ENCODE data around the gene LRFN3. TPM values are rescaled to one million over a fixed set of nuclear protein-coding genes. Genes with fewer than 3 reads are reported as not detected.
A peak's percentile ranks its signal among the peaks of the same experiment; 100 is the strongest.
"Not testable (repeated sequence)": the region's sequence is repeated elsewhere in the genome, so short reads cannot be mapped to it uniquely, and the experiment has no call there.

Gene LRFN3
- total RNA-seq, 1 donor from 2014 or later: 2.9 TPM

DNA sequence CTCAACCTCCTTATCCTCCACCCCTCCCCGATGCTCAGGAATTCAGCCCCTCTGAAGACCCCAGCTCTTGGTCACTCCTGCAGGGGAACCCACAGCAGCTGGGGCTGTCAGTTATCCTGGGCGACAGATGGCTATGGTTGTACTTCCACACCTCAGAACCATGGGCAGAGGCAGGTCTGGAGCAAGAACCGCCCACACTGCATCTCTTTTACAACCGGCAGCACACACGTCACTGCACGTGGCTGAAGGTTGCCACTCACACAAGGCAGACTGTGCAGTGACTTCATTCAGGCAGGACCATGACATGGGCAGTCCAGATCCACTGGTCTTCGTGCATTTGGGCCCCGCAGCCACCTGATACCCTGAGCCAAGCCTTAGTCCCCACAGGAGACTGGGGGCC, 37.3 kb downstream of the LRFN3 start:
- no peak for DNase-seq (ENCODE audit: low spot score)

DNA sequence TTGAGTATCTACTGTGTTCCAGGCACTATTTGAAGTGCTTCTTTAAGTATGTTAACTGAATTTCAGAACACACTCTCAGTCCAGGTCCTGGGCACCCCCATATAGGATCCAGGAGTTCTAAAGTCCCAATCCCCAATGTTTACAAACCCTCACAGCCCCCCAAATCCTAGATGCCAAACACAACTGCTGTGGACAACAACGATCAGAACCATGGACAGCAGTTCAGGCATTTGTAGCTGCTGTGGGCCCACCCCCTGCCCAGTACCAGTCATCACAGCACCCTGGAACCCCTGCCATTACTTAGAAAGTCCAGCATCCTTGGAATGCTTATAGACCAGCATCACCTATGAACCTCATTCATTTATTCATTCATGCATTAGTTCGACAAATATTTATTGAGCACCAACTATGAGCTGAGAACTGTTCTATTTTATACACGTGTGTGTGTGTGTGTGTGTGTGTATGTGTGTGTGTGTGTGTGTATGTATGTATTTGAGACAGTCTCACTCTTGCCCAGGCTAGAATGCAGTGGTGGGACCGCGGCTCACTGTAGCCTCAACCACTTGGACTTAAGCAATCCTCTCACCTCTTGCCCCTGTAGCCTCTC, 39.5 kb downstream of the LRFN3 start:
- no peak for DNase-seq (ENCODE audit: low spot score)

DNA sequence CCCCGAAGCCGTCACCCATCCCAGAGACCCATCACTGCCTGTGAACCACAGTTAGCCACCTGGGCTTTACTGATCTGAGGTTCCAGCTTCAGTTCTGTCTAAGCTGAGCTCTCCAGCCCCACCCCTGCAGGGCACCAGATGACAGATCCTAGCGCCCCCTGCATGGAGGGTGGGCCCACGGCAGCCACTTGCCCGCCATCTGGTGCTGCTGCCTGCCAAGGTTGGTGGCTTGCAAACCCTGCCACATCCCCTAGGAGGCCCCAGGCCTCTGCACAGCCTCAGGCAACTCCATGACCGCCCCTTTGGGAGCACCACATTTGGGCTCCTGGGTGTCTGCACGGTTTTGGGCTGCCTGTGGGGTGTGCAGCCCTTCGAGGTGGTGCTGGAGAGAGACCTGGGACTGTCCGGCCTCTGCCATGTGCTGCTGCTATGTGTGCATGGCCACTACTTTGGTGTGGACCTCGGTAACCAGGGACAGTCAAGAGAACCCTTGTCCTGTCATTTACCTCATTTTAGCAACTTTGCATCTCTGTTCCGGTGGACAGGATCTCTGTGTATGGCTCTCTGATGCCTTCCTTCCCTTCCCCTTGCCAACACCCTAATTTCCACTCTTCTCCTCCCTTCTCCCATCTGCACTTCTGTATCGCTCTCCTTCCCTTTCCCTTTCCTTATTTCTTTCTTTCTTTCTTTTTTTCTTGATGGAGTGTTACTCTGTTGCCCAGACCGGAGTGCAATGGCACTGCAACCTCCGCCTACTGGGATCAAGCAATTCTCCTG, 41.5 kb downstream of the LRFN3 start:
- no peak for DNase-seq (ENCODE audit: low spot score)

DNA sequence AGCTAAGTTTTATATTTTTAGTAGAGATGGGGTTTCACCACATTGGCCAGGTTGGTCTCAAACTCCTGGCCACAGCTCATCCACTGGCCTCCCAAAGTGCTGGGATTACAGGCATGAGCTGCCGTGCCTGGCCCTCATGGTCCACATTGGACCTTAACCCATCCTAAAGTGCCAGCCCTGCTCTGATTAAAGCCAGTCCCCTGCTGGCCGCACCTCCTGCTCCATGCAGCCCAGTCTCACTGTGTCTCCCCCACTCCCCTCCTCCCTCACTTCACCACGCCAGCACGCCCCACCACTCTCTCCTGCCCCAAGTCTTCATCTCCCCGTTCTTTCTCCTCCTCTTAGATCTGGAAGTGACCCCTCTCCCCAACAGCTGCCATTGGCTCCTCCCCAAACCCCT, 42.1 kb downstream of the LRFN3 start:
- DNase-seq (ENCODE audit: low spot score): no peak

DNA sequence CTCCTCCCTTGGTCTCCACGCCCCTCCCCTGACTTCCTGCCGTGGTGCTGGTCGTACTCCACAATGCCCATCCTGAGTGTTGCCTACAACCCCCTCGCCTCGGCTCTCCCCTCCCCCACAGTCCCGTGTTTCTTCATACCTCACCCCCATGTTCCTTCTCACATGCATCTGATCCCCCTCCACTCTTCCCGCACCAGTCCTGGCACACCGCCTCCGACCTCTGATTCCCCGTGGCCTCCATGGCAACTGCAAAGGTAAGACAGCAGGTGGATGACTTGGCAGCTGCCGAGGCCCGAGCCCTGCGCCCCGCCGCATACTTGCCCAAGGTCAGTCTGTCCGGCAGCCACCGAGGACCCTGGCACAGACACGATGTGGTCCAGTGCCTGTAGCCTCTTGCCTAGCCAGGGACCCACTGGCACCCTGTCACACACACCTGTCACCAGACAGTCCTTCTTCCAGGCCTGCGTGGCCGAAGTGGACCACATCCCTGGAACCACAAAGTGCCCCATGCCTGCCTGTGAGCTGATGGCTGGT, 42.7 kb downstream of the LRFN3 start:
- DNase-seq (ENCODE audit: low spot score): no peak

DNA sequence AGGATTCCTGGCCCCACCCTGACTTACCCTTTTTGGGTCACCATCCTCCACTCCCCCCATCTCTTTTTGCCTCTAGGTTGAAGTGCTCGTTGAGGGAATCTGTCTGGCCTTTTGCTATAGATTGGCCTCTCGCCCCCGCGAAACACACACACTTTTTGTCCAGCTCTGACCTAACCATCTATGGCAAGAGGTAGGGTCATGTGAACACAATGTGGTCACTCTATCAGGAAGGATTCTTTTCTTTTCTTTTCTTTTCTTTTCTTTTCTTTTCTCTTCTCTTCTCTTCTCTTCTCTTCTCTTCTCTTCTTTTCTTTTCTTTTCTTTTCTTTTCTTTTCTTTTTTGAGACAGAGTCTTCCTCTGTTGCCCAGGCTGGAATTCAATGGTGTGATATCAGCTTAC, 44.8 kb downstream of the LRFN3 start:
- DNase-seq (ENCODE audit: low spot score): not testable (repeated sequence)

DNA sequence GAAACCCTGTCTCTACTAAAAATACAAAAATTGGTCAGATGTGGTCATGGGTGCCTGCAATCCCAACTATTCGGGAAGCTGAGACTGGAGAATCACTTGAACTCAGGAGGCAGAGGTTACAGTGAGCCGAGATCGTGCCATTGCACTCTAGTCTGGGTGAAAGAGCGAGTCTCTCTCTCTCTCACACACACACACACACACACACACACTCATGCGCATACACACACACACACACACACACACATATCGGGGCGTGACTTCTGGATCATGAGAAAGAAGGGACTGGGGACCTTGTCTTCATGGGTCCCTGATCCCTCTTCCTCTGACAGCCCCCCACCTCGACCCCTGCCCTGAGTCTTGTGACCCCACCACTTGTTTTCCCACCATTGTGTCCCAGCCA, 47.0 kb downstream of the LRFN3 start:
- DNase-seq (ENCODE audit: low spot score): no peak

DNA sequence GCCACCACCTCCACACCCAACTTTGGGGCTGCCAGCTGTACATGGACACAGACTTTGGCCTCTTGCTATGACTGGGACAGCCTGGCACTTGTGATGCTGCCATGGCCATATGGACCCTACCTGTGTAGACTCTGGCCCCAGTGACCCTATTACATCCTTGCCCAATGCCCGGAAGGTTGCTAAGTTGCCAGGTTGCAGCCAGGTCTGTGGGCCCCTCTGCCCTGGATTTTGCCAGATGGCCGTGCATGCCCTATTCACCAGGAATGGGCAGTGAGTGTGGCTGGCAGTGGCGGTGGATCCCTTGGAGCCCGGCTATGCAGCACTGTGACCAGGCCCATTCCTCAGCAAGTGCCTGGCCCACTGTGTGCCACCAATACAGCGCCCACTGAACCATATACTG, 49.9 kb downstream of the LRFN3 start:
- no peak for DNase-seq (ENCODE audit: low spot score)

DNA sequence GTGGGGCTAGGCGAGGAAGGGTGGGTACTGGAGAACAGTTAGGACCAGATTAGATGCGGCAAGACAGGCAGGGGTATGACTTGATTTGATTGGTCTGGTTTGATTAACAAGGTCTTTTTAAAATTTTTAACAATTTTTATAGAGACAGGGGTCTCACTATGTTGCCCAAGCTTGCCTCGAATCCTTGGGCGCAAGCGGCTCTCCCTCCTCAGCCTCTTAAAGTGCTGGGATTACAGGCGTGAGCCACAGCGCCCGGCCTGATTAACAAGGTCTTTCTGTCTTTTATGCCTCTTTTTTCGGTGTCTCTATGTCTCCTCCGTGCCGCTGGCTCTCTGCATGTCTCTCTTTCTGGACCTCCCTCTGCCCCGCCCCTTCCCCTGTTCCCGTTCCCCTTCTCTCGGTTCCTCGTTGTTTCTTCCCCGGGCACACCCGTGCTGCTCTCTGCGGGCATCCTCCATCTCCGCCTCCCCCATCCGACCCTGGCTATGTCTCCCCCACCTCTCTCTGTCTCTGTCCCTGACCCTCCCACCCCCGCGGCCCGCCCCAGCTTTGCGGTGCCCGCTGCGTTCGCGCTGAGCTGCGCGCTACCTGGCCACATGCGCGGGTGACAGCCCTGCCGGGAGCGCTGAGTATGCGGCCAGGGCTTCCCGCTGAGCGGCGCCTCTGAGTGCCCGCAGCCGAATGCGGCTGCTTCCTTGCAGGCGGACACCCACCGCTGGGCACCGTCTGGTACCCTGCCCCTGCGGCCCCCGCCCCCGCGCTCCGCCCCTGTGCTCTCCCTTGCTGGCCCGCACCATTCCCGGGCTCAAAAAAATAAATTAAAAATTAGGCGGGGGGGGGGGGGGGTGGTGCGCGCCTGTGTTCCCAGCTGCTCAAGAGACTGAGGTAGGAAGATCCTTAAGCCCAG, 50.7 kb downstream of the LRFN3 start:
- peak; percentile 21 for DNase-seq (ENCODE audit: low spot score)

DNA sequence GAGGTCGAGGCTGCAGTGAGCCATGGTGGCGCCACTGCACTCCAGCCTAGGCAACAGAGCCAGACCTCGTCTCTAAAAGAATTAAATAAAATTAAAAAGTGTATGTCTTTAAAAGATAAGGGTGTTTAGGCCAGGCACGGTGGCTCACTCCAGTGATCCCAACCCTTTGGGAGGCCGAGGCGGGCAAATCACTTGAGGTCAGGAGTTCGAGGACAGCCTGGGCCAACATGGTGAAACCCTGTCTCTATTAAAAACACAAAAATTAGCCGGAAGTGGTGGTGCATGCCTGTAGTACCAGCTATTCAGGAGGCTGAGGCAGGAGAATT, 51.4 kb downstream of the LRFN3 start:
- DNase-seq (ENCODE audit: low spot score): no peak

DNA sequence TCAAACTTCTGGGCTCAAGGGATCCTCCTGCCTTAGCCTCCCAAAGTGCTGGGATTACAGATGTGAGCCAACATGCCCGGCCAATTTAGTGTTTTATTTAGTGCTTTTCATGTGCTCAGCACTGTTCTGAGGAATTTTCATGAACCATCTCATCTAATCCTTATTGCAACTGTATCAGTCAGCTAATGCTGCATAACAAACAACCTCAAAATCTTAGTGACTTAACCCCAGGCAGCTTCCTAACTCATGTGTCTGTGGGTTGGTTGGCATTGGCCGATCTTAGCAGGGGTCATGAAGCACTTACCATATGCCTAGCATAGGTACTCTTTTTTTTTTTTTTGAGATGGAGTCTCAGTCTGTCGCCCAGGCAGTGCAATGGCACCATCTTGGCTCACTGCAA, 52.6 kb downstream of the LRFN3 start:
- no peak for DNase-seq (ENCODE audit: low spot score)

DNA sequence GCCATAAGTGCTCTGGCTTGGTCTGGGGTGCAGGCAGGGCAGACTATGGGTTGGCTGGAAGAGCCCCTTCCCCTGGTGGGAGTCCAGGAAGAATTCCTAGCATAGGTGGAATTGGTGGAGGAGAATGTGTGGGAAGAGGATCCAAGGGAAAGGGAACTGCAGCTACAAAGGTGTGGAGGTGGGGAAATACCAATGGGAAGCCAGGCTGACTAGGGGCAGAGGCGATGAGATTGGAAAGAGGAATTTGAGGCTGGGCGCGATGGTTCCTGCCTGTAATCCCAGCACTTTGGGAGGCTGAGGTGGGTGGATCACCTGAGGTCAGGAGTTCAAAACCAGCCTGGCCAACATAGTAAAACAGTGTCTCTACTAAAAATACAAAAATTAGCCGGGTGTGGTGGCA, 54.0 kb downstream of the LRFN3 start:
- DNase-seq (ENCODE audit: low spot score): no peak

DNA sequence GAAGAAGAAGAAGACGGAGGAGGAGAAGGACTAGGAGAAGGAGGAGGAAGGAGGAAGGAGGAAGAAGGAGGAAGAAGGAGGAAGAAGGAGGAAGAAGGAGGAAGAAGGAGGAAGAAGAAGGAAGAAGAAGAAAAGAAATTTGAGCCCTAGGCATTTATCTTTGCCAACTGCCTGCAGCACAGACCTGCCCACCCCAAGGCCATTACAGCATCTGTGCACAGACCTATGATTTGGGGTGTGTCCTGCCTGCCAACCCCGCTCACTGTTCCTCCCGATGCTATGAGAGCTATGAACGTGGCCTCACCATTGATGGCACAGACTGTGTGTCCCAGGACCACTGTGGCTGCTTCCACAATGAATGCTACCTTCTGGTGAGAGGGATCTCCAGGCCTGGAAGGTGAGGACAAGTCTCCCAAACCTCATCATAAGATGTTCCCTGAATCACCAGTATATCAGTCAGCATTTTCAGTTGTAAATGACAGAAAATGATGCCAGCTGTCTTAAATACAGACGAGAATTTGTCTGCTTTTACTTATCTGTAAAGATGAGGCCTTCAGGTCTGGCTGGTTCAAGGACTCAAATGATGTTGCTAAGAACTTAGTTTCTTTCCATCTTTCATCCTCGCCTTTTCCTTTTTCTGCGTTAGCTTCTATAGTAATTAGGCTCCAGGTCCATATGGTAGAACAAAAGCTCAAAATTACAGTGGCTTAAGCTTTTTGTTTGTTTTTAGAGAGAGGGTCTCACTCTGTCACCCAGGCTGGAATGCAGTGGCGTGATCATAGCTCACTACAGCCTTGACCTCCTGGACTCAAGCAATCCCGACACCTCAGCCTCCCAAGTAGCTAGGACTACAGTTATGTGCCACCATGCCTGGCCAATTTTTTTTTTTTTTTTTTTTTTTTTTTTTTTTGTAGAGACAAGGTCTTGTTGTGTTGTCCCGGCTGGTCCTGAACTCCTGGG, 54.9 kb downstream of the LRFN3 start:
- DNase-seq (ENCODE audit: low spot score): no peak

DNA sequence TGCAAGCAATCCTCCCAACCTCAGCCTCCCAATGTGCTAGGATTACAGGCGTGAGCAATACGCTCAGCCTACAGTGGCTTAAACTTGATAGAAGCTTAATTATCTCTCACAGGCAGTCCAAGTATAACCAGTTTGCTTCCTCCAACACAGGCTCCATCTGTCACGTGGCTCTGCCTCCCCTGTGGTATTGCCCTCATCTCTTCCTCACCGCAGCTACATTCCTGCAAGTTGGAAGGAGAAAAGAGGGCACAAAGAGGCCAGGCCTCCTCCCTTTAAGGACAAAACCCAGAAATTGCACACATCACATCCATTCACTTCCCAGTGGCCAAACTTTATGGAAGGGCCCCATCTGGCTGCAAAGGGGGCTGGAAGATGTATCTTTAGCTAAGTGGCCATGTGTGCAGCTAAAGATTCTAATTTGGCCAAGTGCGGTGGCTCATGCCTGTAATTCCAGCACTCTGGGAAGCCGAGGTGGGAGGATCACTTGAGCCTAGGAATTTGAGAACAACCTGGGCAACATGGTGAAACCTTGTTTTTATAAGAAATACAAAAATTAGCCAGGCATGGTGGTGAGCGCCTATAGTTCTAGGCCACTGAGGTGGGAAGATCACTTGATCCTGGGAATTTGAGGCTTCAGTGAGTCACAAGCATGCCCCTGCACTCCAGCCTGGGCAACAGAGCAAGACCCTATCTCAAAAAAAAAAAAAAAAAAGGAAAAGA, 55.7 kb downstream of the LRFN3 start:
- DNase-seq (ENCODE audit: low spot score): no peak

DNA sequence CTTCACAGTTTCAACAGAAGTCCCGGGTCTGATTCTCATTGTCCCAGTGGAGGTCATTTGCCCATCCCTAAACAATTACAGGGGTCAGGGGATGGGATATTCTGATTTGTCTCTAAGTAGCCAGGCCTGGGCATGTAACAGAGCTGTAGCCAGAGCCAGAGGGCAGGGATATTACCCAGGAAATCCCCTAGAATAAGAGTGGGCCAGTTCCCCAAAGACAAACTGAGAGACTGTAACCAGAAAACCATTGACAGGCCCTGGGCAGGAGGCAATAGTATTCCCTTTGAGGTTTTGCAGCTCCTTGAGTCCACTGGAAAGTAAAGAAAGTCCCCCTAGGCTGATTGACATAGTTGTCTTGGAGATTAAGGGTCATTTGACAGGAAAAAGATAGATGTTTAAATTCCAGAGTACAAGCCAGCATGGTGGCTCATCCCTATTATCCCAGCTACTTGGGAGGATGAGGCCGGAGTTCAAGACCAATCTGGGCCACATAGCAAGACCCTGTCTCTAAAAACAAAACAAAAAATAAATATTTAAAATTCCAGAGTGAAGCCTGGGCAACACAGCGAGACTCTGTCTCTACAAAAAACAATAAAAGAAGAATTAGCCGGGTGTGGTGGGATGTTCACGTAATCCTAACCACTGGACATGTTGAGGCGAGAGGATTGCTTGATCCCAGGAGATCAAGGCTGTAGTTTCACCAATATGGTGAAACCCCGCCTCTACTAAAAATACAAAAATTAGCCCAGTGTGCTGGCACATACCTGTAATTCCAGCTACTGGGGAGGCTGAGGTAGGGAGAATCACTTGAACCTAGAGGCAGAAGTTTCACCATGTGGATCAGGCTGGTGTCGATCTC, 57.0 kb downstream of the LRFN3 start:
- DNase-seq (ENCODE audit: low spot score): no peak

DNA sequence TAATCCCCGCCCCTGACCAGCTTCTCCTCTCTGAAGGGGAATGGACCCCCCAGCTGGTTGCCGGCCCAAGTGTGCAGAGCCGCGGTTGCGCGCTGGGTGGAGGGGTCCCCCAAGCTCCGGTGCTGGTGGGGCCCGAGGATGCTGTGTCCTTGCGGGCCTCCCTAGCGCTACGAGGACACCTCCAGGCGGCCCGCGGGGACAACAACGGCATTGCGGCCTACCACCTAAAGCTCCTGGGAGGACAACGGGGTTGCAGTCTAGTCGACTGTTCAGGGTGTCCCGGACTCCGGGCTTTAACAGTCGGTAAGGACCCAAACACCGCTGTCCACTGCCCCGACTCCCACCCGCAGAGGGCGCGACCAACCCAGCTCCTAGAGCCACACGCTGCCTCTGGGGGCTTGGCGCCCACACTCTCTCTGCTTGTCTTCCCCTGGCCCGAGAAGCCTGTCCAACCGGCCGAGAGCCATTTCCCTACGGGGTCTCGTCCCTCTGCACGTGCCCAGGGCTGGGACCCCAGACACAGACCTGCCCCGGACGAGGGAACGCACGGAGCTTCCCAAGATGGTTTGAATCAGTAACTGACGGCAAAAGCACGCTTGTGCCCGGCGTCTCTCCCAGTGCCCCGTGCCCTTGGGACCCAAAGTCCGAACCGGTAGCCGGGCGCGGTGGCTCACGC, 57.9 kb downstream of the LRFN3 start:
- DNase-seq (ENCODE audit: low spot score): peak; percentile 21

All from umbilical cord (tissue), 2 donors.